GM21825 (cell line): ENCODE measurements around the gene PRB4.
"Not testable (repeated sequence)": the region's sequence is repeated elsewhere in the genome, so short reads cannot be mapped to it uniquely, and the experiment has no call there.

Source experiments
- ATAC-seq: cut with Tn5 transposase; IDR thresholded peaks from one replicate; pipeline ENCODE4 v1.9.1; 2021; ENCODE audit warnings: mild to moderate bottlenecking, moderate library complexity; ENCODE audit not compliant: unreplicated experiment

The PRB4 gene

DNA sequence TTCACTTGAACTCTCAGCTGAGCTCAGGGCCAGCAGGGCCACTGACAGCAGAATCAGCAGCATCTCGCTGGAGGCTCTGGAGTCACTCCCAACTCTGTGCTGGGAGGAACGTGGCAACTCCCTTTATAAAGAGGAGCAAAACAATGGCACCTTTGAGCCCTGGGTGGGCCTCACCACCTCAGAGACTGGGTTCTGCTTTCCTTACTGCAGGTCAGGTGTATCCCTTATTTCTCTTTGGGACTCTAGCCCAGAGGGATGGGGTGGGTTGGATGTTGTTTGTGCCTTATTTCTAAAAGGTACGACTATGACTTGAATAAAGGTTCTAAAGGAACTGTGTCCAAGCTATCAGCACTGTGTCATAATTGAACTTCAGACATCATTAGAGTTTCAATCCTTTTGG, at the start of gene PRB4:
Gene PRB4 (minus strand): TSS at position 101 of the 400 bp plus-strand sequence. CDS start 38 bp downstream, at position 63.
- ATAC-seq: no peak

DNA sequence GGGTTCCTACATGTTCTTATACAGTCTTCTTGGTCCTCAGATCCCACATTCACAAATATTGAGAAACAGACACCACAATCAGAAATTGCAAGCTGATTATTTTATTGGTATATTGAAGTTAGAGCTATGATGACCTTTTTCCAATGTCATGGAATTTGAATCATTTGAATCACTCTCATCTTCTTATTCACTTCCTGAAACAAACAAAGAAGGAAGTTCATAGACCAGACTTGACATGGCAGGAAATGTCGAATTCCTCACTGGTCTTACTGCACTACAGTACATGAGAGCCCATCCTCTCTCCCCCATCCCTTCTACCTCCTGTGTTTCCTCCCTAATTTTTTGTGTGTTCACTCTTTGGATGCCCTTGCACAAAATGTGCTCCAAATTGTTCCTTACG, 41.5 kb upstream of the PRB4 start:
- not testable (repeated sequence) for ATAC-seq

DNA sequence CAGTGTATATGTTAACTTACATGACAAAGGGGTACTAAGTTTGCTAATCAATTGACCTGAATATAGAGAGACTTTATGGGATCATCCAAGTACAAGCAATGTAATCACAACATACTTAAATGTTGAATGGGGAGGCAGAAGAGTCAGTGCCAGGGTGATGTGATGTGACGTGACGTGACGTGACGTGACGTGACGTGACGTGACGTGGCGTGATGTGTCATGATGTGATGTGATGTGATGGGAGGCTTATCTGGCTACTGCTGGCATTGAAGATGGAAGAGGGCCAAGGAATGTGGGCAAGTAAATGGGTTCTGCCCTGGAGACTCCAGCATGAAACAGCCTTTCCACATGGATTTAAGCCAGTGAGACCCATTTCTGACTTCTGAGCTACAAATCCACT, 38.2 kb upstream of the PRB4 start:
- no peak for ATAC-seq

DNA sequence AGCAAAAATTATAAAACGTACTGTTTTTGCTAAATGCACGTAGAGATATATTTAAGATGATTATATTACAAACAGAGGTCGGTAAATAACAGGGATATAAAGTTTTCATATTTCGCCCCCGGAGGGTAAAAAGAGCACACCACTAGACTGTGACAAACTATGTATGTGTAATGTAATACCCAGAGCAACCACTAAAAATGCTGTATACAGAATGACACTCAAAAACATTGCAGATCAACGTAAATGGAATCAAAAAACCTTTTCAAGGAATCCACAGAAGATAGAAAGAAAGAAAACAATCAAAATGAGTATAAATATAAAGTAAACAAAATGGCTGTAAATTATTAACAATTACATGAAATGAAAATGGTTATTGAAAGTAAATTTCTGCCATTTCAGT, 37.6 kb upstream of the PRB4 start:
- ATAC-seq: no peak

DNA sequence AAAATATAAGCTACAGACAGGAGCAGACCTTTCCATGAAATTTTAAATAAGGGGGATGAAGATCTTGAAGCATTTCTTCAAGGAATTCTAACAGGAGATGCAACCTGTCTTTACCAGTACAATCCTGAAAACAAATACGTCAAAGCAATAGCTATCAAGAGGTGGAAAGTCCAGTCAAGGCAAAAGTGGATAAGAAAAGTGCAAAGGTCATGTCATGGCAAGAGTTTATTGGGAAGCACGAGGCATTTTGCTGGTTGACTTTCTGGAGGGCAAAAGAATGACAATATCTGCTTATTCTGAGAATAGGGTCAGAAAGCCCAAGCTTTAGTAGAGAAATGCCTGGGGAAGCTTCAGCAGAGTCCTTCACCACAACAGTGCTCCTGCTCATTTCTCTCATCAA, 34.3 kb upstream of the PRB4 start:
- no peak for ATAC-seq

DNA sequence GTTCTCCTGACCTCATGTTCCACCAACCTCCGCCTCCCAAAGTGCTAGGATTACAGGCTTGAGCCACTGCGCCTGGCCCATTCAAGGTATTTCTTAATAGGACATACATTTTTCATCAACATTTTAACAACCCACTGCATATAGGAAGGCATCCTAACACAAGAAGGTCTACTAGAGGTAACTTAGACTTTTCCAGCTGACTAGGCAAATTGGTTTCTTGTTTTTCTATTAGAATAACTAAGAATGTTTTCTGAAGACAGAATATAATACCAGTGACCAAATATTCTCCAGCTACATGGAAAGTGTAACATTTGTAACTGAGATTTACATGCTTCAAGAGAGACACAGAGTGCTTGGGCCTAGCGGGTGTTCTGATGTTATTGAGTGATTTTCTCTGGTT, 14.2 kb upstream of the PRB4 start:
- ATAC-seq: no peak

DNA sequence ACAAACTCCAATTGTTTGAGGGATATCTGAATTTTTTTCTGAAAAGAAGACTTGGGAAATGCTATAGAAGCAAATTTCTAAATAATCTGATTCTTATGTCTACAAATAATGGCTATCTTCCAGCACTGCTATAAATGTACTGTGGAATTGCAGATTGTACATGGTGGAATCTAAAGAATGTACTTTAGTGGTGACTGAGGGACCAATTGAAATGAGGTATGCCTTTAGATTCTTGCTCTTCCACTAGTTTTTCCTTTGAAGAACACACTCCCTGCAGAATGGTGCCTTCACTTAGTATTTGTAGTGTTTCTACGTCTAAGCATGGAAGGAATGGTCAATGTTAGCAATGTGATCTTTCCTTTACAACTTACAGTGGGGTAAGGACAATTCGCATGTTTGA, 11.7 kb upstream of the PRB4 start:
- no peak for ATAC-seq

DNA sequence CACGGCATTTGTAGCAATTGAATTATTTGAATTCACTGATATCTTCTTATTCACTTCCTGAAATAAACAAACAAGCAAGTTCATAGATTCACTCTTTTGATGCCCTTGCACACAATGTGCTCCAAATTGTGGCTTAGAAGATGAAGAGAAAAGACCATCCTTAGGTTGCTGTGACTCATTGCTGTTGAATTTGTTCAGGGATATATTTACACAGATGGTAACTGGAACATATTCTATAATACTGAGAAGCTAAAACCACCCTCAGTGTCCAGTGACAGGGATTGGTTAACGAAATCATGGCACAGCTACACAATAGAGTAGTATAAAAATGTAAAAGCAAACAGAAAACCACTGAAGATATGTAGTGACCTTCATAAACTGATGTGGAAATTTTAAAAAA, 3.1 kb downstream of the PRB4 start:
- ATAC-seq: no peak

DNA sequence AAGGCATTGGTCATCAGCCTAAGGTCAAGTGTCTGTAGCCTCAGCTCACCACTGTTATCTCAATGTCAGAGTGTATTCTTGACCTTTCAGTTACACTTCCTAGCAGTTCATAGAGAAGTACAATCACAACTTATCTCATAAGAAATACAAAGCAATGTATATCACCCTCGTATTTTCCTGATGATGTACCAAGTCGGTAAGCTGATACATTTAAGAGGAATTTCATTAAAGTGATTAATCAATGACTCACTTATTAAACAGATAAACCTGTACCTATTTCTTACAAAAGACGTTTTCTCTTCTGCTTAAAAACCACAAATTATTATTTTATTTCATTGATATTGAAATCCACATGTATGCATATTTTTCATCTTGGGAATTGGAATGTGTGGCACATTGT, 36.8 kb downstream of the PRB4 start:
- ATAC-seq: no peak

DNA sequence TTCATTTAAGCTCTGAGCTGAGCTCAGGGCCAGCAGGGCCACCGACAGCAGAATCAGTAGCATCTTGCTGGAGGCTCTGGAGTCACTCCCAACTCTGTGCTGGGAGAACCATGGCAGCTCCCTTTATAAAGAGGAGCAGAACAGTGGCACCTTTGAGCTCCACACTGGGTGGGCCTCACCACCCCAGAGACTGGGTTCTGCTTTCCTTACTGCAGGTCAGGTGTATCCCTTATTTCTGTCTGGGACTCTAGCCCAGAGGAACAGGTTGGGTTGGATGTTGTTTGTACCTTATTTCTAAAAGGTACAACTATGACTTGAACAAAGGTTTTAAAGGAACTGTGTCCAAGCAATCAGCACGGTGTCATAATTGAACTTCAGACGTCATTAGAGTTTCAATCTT, 40.6 kb downstream of the PRB4 start, which contains the start of gene PRB3:
Gene PRB3 (minus strand): TSS at position 101 of the 400 bp plus-strand sequence. CDS start 38 bp downstream, at position 63.
- ATAC-seq: no peak

DNA sequence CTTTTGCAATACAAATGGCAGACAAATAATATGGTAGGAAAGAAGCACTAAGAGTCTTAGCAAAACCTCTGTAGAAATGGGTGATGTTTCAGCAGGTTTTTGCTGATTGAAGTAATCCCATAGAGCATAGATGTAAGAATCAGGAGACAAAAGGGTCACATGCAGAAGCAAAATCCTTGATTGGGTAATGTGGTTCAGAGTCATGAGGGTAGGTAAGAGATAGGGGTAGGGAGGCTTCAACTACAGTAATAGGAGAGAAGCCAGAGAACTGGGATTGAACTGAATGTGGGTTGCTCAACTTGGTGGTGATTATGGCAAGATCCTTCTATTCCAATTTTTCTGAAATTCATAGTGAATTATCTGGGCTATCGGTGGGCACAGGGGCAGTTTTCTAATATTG, 45.7 kb downstream of the PRB4 start:
- no peak for ATAC-seq
